Muscle of leg (tissue), 11 donors: Measurements from ENCODE around the gene TK2. TPM values are rescaled to one million over a fixed set of nuclear protein-coding genes. Genes with fewer than 3 reads are reported as not detected.

Experiments used
- DNase-seq: peaks from one replicate; pipeline ENCODE4 v3.0.0; 2013
- H3K27ac ChIP-seq: one replicate; pipeline ENCODE4 v1.5.1; 2013; ENCODE audit warnings: mild to moderate bottlenecking, low read length, control low read depth
- H3K27me3 ChIP-seq: one replicate; pipeline ENCODE4 v1.6.1; 2013; ENCODE audit warnings: low read length; ENCODE audit not compliant: control insufficient read depth, insufficient read depth
- H3K36me3 ChIP-seq: one replicate; pipeline ENCODE4 v1.6.1; 2013; ENCODE audit warnings: low read length; ENCODE audit not compliant: control insufficient read depth, insufficient read depth
- H3K4me1 ChIP-seq: one replicate; pipeline ENCODE4 v1.6.1; 2013; ENCODE audit warnings: low read length; ENCODE audit not compliant: control insufficient read depth, insufficient read depth
- H3K4me3 ChIP-seq: one replicate; pipeline ENCODE4 v1.5.1; 2013; ENCODE audit warnings: low read length, control low read depth
- H3K9me3 ChIP-seq: replicated peaks from 2 replicates; pipeline ENCODE4 v1.6.1; 2013; ENCODE audit warnings: low read depth, low read length; ENCODE audit not compliant: control insufficient read depth
- WGBS: methylation state at CpG from one replicate; pipeline ENCODE4 v1.1.5; 2013; ENCODE audit warnings: missing lambda C conversion rate; ENCODE audit not compliant: insufficient coverage; 5-methylcytosine and 5-hydroxymethylcytosine counted together
- polyA plus RNA-seq, 8 donors: library from polyadenylated mRNA; unstranded; fragments of 120-200 nt; gene quantifications; one replicate each; pipeline versions ENCODE4 v1.2.1 to v1.2.3, GENCODE V29; 2013; ENCODE audit warnings: inconsistent platforms in 1 of 8, low replicate concordance in 1 of 8; ENCODE audit not compliant: insufficient read length in 8 of 8, insufficient read depth in 1 of 8
- total RNA-seq: library from RNA; stranded (reverse); fragments of 120-200 nt; gene quantifications from one replicate; pipeline ENCODE4 v1.2.4, GENCODE V29; 2013

Gene TK2
- total and polyA plus RNA-seq, 9 donors = 13.6 to 18.8 (median 15.0) TPM

DNA sequence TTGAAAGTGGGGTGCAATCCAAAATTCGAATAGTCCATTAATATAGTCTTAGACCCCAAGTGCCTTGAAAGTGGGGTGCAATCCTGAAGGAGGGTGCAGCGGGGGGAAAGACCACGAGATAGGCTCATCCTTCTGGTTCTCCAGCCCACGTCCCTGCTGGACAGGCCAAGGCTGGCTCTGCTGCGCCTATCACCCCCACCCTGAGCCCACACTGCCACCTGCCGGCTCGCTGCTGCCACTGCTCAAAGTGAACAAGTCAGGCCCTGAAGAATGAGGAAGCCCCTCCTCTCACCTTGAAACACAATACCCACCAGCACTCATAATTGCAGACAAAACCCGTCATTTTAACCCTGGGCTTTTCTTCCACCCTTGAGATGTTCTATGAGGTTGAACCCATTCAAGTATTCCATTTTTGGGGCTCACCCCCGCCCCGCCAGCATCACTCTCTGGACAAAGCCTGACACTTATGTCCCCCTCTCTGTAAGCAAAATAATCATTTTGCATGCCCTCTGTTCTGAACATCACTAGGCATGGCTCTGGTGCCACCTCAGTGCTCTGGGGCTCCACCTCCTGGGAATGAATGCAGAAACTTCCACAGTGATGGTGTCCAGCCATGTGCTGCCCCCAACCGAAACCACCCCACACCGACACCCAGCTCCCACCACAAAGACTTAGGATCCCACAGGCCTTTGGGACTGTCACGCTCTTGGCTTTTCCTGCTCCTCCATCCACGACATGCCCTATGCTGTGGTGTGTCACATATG lies 66.1 kb downstream of the TK2 start:
- Histone ChIP-seq H3K9me3 (peaks cover 2% of the 10 kb centered on the region), H3K36me3 (no peaks in the 10 kb centered on the region), H3K4me3 (no peak overlapping the region), H3K27ac (no peak overlapping the region), H3K4me1 (peaks cover 25% of the 10 kb centered on the region), H3K27me3 (no peaks in the 10 kb centered on the region)
- 78% methylated on average over 7 of the region's 14 CpGs for WGBS
- DNase-seq = peak; percentile 76

DNA sequence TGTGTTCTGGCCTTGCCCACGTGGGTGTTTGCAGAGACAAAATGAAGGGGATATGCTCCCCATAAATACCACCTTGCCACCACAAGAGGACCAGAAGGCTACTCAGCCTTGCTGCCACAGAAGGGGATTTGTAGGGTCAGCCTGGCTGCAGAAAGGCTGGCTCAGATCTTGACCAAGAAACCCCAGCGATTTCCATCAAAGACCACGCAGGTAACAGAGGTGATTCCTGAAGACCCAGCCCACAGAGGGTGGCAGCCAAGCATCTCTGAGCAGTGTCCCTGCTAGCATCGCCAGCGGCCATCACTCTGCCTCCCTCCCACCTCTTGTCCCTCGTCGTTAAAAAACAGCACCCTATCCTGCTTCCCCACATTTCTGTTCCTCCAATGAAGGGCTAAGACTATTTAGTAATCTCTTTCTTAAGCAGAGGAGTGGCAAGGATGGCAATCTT lies 68.0 kb downstream of the TK2 start:
- no peaks in the 10 kb centered on the region for H3K27me3 ChIP-seq
- DNase-seq = no peak

DNA sequence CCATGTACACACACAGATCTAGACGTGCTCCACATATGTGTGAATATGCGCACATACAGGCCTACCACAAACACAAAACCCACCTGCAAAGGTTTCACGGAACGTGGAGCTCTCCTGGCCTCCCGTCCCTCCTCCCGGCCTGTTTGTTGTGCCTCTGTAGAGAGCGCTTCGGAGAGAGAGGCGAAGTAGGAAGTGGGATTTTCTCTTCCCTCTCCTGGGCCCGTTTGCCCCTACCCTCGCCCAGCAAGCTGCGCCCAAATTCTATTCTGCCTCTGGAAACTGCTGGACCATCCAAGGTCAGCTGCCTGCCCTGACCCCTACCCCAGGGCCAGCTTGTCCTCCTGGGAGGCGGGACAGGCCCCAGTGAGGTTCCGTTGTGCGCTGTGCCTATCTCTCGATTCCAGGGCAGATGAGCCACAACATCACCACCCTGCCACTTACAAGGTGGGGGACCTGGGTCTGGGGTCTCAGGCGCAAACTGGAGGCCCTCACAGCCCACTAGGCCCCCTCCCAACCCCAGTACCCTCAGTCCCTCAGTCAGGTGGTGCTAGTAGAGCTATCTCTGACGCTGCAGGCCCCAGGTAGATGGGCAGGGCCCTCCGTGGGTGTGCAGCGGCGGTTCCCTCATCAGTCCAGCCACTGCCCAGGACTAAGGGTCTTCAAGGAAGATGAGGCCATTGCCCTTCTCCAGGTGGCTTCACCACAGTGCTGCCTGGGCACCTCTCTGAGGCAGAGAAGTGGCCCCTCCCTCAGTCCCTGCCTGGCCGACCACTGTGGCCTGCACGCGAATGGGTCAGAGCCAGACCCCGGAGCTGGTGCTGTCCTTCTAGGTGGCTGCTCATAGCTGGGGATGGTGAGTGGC lies 68.6 kb downstream of the TK2 start:
- WGBS = 87% methylated on average over 7 of the region's 25 CpGs
- Histone ChIP-seq H3K4me1 (peaks cover 19% of the 10 kb centered on the region), H3K27ac (no peak overlapping the region), H3K4me3 (no peak overlapping the region), H3K36me3 (no peaks in the 10 kb centered on the region), H3K9me3 (no peaks in the 10 kb centered on the region), H3K27me3 (peaks cover 1% of the 10 kb centered on the region)
- no peak for DNase-seq

More for the DNA sequence above, 68.0 kb downstream of the TK2 start:
- Histone ChIP-seq H3K4me3 (no peak overlapping the region), H3K36me3 (no peaks in the 10 kb centered on the region), H3K27ac (no peak overlapping the region), H3K4me1 (peaks cover 23% of the 10 kb centered on the region), H3K9me3 (no peaks in the 10 kb centered on the region)
- WGBS = 67% methylated on average over 1 of the region's 7 CpGs

DNA sequence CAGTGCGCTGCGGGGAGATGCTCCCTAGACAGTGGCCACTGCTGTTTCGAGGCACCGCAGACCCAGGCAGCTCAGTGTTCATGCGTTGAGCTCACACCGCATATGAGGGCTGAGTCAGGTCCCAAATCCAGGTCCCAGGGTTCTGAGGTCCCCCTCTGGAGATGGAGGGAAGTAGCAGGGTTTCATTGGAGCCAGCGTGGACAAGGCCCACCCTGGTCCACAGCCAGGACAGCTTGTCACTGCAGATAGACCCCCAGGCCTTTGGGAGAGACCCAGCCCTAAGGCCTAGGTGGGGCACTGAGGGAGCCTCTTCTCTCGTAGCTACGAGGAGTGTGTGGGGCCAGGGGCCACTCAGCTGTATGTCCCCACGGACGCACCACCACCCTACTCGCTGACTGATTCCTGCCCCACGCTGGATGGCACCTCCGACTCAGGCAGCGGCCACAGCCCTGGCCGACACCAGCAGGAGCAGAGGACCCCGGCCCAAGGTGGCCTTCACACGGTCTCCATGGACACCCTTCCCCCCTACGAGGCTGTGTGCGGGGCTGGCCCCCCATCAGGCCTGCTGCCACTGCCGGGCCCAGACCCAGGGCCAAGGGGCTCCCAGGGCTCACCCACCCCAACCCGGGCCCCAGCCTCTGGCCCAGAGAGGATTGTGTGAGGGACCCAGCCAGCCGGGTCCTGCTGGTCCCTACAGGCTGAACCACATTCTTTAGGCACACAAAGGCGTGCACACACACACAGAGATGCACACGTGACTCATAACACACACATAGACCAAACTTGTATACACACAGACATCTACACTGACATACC lies 69.4 kb downstream of the TK2 start:
- Histone ChIP-seq H3K4me3 (no peak overlapping the region), H3K9me3 (no peaks in the 10 kb centered on the region), H3K36me3 (no peaks in the 10 kb centered on the region), H3K4me1 (peaks cover 20% of the 10 kb centered on the region), H3K27ac (no peak overlapping the region), H3K27me3 (peaks cover 2% of the 10 kb centered on the region)
- 77% methylated on average over 20 of the region's 25 CpGs for WGBS
- no peak for DNase-seq

DNA sequence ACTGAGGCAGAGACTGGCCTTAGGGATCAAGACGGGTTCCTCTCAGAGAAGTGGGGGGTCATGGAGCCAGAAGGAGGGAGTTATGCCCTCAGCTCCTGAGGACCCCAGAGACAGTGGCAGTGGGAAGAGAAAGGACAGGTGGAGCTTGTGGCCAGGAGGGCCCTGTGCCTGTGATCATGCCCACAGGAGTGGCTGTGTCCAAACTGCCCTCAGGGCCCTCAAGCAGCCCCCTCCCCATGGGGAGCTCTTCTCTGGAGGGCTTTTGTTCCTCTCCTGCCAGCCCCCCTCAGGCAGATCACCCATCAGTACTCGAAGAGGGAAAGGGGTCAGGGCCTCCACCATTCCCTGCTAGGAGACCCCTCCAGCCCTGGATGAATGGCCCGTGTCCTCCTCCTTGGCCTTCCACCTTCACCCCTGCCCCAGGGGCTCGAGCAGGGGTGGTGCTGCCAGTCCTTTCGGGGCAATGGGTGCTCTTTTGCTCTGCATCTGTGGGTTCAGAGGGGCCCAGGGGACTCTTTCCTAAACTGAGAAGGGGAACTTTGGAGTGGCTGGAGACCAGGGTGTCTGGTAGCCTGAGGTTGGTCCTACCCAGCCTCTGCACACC lies 70.2 kb downstream of the TK2 start:
- WGBS = 91% methylated on average over 5 of the region's 5 CpGs
- no peaks in the 10 kb centered on the region for H3K36me3 ChIP-seq
- H3K27ac ChIP-seq = no peak overlapping the region
- no peak overlapping the region for H3K4me3 ChIP-seq
- H3K9me3 ChIP-seq = no peaks in the 10 kb centered on the region
- peaks cover 2% of the 10 kb centered on the region for H3K27me3 ChIP-seq
- peaks cover 27% of the 10 kb centered on the region for H3K4me1 ChIP-seq
- DNase-seq = no peak

DNA sequence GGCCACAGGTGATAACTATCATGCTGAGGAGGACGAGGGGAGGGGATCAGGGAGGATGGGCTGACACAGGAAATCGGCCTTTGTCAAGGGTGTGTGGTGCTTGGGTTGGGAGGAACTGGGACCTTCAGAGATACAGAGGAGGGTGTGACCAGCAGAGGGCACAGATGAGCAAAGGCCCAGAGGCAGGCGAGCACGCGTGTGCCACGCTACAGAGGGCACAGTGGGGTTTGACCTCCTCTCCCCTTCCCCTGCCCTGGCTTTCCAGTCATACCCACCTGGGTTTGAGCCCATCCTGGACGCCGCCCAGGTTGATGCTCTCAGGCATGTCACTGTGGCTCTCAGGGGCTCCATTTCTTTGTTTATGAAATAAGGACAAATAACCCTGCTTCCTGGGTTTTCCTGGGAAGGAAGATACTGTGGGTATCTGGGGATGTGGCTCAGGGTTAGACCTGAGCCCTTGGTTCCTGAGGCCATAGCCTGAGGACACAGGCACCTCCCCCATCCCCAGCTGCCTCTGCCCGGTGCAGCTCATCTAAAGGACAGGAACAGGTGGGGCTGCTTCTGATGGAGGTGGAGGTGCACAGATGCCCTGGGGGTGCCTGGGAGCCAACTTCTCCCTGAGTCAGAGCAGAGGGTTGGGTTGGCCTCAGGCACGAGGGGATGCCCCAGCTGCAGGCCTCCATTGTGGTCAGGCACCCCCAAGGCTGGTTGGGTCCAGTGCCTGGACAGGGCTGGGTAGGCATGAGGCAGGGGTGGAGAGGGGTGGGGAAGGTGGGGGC lies 71.0 kb downstream of the TK2 start:
- H3K4me1 ChIP-seq = peaks cover 29% of the 10 kb centered on the region
- H3K27ac ChIP-seq = no peak overlapping the region
- no peaks in the 10 kb centered on the region for H3K9me3 ChIP-seq
- WGBS = 15% methylated on average over 6 of the region's 10 CpGs
- no peak overlapping the region for H3K4me3 ChIP-seq
- peaks cover 2% of the 10 kb centered on the region for H3K27me3 ChIP-seq
- DNase-seq = peak; percentile 54
- H3K36me3 ChIP-seq = no peaks in the 10 kb centered on the region

DNA sequence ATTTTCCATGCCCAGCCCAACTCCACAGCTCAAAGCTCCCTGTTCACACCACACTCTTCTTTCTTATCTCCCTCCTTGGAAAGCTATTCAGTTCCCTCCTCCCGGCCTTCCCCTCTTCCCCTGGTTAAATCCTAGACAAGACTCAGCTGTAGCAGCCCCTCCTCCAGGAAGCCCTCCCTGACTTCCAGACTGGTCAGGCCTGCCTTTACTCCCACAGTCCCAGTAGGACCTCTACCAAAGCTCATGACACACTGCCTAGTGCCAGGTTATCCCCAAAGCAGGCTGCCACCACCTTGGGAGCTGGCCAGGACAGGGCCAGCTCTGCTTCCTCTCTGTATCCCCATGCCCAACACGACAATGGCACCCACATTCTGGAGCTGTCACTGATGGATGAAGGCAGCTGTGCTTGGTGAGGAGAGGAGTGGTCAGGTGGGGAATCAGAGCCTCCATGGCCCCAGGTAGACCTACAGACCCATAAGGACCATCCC lies 72.8 kb downstream of the TK2 start:
- Histone ChIP-seq H3K27ac (no peak overlapping the region), H3K27me3 (peaks cover 2% of the 10 kb centered on the region), H3K4me1 (peaks cover 33% of the 10 kb centered on the region), H3K4me3 (no peak overlapping the region), H3K9me3 (no peaks in the 10 kb centered on the region), H3K36me3 (no peaks in the 10 kb centered on the region)
- WGBS = 33% methylated on average over 1 of the region's 2 CpGs
- no peak for DNase-seq

DNA sequence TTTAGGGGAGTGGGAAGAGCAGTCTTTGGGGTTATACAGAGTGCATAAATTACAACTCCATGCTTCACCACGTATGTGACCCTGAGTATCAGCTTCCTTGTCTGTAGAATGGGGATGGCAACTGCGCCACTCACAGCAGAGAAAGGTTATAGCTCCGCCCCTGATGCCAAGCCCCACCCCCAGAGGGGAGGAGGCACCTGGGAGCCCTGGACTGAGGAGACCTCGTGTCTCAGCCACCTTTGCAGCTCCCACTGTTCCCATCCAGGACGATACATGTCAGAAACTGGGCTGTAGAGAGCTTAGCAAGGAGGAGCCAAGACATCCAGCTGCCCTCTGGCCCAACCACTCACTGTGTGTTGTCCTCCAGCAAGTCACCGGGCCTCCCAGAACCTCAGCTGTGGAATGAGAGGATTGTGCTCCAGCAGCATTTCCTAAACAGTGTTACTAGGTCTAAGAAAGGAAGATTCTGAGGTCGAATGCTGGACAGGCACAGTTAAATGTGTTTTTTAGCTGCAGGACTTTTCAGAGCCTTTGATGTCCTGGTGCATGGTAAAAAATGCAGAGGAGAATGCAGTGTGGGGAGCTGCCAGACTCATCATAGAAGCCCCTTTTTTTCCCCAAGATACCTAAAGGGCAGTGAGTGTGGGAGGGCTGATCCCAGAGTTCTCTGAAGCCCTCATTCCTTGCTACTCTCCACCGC lies 73.4 kb downstream of the TK2 start:
- Histone ChIP-seq H3K9me3 (no peaks in the 10 kb centered on the region), H3K4me3 (no peak overlapping the region), H3K4me1 (peaks cover 39% of the 10 kb centered on the region), H3K36me3 (no peaks in the 10 kb centered on the region), H3K27me3 (peaks cover 2% of the 10 kb centered on the region), H3K27ac (no peak overlapping the region)
- DNase-seq = no peak
- WGBS = 72% methylated on average over 3 of the region's 8 CpGs
